Uterine smooth muscle cell (primary cell): ENCODE data around the gene VCY. TPM values are rescaled to one million over a fixed set of nuclear protein-coding genes. Genes with fewer than 3 reads are reported as not detected.

Experiments used
- total RNA-seq: library from RNA; depleted of rRNA; stranded (reverse); fragments of >200 nt; gene quantifications from 2 replicates; pipeline ENCODE4 v1.2.3, GENCODE V29; 2014

The VCY gene
- not detected in 2 replicates for total RNA-seq

DNA sequence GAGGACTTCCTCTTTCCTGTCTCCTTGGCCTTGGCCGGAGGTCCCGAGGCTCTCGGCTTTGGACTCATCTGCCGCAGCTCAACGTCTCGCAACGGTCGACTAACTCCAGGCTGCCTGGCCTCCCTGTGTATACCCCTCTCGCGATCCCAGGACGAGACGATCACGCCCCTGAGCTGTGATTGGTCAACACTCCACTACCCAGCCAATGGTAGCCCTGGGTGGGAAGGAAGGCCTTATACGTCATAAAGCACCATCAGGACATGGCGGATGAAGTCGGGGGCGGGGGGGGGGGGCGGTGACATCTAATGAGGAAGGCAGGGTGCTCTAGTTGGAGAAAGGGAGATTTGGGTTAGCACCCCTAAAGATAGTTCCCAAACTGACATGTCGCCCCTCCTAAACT, at the start of gene VCY:
Gene VCY (minus strand): TSS at position 101 of the 400 bp plus-strand sequence. CDS start 33 bp downstream, at position 68.

Other genes with a start within 250 kb of the VCY start
- gene VCY1B, start 69.8 kb upstream of the VCY start, total RNA-seq = not detected in 2 replicates